MCF 10A (cell line): ENCODE measurements around the gene MRGPRX3. TPM values are rescaled to one million over a fixed set of nuclear protein-coding genes. Genes with fewer than 3 reads are reported as not detected.
"Not testable (repeated sequence)": the region's sequence is repeated elsewhere in the genome, so short reads cannot be mapped to it uniquely, and the experiment has no call there.

Experiments
- BruUV-seq: library from RNA; stranded (reverse); fragments of 400-500 nt; replicated peaks from 2 replicates; lab custom pipeline; 2021; lab: Mats Ljungman, UMichigan
- CTCF ChIA-PET: fragments of 300-600 bp; sonication (Branson Sonifier 250); formaldehyde crosslinking; extraction: SDS; loops from one replicate; lab custom pipeline; 2021; ENCODE audit warnings: antibody characterized with exemption, inconsistent platforms; lab: Yijun Ruan, JAX
- POLR2A ChIA-PET: fragments of 300-600, 350-650 bp; sonication (Branson Sonifier 250); formaldehyde crosslinking; extraction: SDS; loops from one replicate; lab custom pipeline; 2020; ENCODE audit warnings: antibody characterized with exemption, inconsistent platforms; lab: Yijun Ruan, JAX
- DNase-seq: peaks from one replicate; pipeline ENCODE4 v3.0.0-alpha.2; 2018; ENCODE audit not compliant: unreplicated experiment
- H3K27ac Mint-ChIP-seq: one replicate; pipeline ENCODE4 v1.8.0; 2022; ENCODE audit warnings: mild to moderate bottlenecking, low read depth, mixed read lengths; ENCODE audit not compliant: unreplicated experiment
- H3K27me3 Mint-ChIP-seq: one replicate; pipeline ENCODE4 v1.8.0; 2022; ENCODE audit warnings: mixed read lengths; ENCODE audit not compliant: insufficient read depth, unreplicated experiment
- H3K36me3 Mint-ChIP-seq: one replicate; pipeline ENCODE4 v1.8.0; 2022; ENCODE audit warnings: mild to moderate bottlenecking, moderate library complexity, mixed read lengths; ENCODE audit not compliant: insufficient read depth, unreplicated experiment
- H3K4me1 Mint-ChIP-seq: one replicate; pipeline ENCODE4 v1.8.0; 2022; ENCODE audit warnings: mixed read lengths; ENCODE audit not compliant: insufficient read depth, unreplicated experiment
- H3K4me3 Mint-ChIP-seq: one replicate; pipeline ENCODE4 v1.8.0; 2022; ENCODE audit warnings: mild to moderate bottlenecking, moderate library complexity, mixed read lengths; ENCODE audit not compliant: unreplicated experiment
- H3K9me3 Mint-ChIP-seq: one replicate; pipeline ENCODE4 v1.8.0; 2022; ENCODE audit warnings: mixed read lengths; ENCODE audit not compliant: unreplicated experiment
- CTCF ChIP-seq: fragments of 200-600 bp; IDR thresholded peaks from one replicate; pipeline ENCODE4 v1.8.0; 2022; ENCODE audit warnings: antibody characterized with exemption, mild to moderate bottlenecking; ENCODE audit not compliant: unreplicated experiment
- intact Hi-C: fragments of 100-400 bp; cut with micrococcal nuclease; formaldehyde crosslinking; loops from 2 replicates; pipeline ENCODE4 v1.14.1; 2022
- total RNA-seq: library from RNA; stranded (reverse); gene quantifications from 2 replicates; pipeline ENCODE4 v1.2.3, GENCODE V29; 2022

MRGPRX3 gene
- total RNA-seq, 1 experiment from 2014 or later: 0.79 TPM

GRCh38 chr11:18115360-18116127 lies 16.8 kb upstream of the MRGPRX3 start:
- Mint-ChIP-seq H3K27ac (no peak overlapping the region), H3K4me3 (no peak overlapping the region), H3K27me3 (peaks cover 36% of the 10 kb centered on the region), H3K36me3 (no peaks in the 10 kb centered on the region), H3K4me1 (no peaks in the 10 kb centered on the region), H3K9me3 (no peaks in the 10 kb centered on the region)
- intact Hi-C loops: loop anchor here (1.0 to 5.0 kb wide), 4 partner anchors 92 to 688 kb away; no protein-coding TSS in a partner anchor
- TF ChIP-seq CTCF: peak; percentile 86
- ChIA-PET POLR2A (interaction anchor here (0.9 to 1.8 kb wide), 6 partner anchors 9 to 412 kb away, joined by 3 to 9 read pairs (median 4); partner anchors contain the start of genes SAAL1 and TSG101), CTCF (interaction anchor here (0.5 to 2.5 kb wide), 93 partner anchors 8 to 1557 kb away, joined by 3 to 61 read pairs (median 4); partner anchors contain the start of genes SAA1 and SAAL1)
- DNase-seq: peak; percentile 78
- no TSS peak for BruUV-seq

DNA sequence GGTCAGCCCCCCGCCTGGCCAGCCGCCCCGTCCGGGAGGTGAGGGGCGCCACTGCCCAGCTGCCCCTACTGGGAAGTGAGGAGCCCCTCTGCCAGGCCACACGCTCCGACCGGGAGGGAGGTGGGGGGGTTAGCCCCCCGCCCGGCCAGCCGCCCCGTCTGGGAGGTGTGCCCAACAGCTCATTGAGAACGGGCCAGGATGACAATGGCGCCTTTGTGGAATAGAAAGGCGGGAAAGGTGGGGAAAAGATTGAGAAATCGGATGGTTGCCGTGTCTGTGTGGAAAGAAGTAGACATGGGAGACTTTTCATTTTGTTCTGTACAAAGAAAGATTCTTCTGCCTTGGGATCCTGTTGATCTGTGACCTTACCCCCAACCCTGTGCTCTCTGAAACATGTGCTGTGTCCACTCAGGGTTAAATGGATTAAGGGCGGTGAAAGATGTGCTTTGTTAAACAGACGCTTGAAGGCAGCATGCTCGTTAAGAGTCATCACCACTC lies 11.0 kb upstream of the MRGPRX3 start:
- H3K9me3 Mint-ChIP-seq, H3K27ac Mint-ChIP-seq, H3K4me3 Mint-ChIP-seq, intact Hi-C loops, CTCF ChIA-PET, H3K36me3 Mint-ChIP-seq, BruUV-seq, POLR2A ChIA-PET, DNase-seq, H3K4me1 Mint-ChIP-seq: not testable (repeated sequence)
- H3K27me3 Mint-ChIP-seq: peaks cover 15% of the 10 kb centered on the region

- CTCF ChIA-PET, BruUV-seq, DNase-seq, H3K4me1 Mint-ChIP-seq, H3K27ac Mint-ChIP-seq, H3K27me3 Mint-ChIP-seq, H3K4me3 Mint-ChIP-seq, intact Hi-C loops, H3K36me3 Mint-ChIP-seq, POLR2A ChIA-PET, H3K9me3 Mint-ChIP-seq: not testable (repeated sequence)
Measured at GRCh38 chr11:18131115-18131514, 1.3 kb upstream of the MRGPRX3 start.

DNA sequence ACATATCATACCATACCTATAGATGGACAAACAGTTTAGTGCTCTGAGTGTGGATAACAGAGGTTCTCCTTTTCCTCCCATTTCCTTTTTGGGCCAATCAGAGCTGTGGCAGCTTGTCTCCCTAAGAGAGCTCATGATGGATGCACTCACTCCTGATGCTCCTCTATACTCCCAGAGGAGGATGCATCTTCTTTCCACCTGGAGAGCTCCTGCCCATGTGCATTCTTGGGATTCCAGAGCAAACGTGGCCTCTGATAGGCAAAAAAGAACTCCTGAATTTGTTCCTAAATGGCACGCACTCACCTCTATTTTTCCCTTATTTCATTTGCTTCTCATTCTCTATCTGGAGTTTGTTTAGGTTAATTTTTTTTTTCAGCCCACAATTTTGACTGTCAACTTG lies 2.9 kb downstream of the MRGPRX3 start:
- Mint-ChIP-seq H3K27me3 (no peaks in the 10 kb centered on the region), H3K36me3 (no peaks in the 10 kb centered on the region), H3K9me3 (no peaks in the 10 kb centered on the region), H3K4me1 (no peaks in the 10 kb centered on the region), H3K4me3 (no peak overlapping the region), H3K27ac (no peak overlapping the region)
- POLR2A ChIA-PET: no interaction called here
- no peak for TF ChIP-seq CTCF
- DNase-seq: no peak
- intact Hi-C loops: no loop called here
- no TSS peak for BruUV-seq
- CTCF ChIA-PET: no interaction called here

- H3K27me3 Mint-ChIP-seq: no peaks in the 10 kb centered on the region
- ChIA-PET CTCF (no interaction called here), POLR2A (no interaction called here)
- no peak overlapping the region for H3K27ac Mint-ChIP-seq
- no peak for TF ChIP-seq CTCF
- no peaks in the 10 kb centered on the region for H3K4me1 Mint-ChIP-seq
- intact Hi-C loops: no loop called here
- no TSS peak for BruUV-seq
- DNase-seq: no peak
- no peaks in the 10 kb centered on the region for H3K9me3 Mint-ChIP-seq
- H3K36me3 Mint-ChIP-seq: no peaks in the 10 kb centered on the region
- no peak overlapping the region for H3K4me3 Mint-ChIP-seq
Measured at GRCh38 chr11:18137186-18137800, 4.9 kb downstream of the MRGPRX3 start.
